ENCODE data around the gene DEGS2. TPM values are rescaled to one million over a fixed set of nuclear protein-coding genes. Genes with fewer than 3 reads are reported as not detected.
A peak's percentile ranks its signal among the peaks of the same experiment; 100 is the strongest.

Gene DEGS2
- total and polyA plus RNA-seq, 12 donors: 0.04 to 0.20 (median 0.10) TPM; not detected in 7

DNA sequence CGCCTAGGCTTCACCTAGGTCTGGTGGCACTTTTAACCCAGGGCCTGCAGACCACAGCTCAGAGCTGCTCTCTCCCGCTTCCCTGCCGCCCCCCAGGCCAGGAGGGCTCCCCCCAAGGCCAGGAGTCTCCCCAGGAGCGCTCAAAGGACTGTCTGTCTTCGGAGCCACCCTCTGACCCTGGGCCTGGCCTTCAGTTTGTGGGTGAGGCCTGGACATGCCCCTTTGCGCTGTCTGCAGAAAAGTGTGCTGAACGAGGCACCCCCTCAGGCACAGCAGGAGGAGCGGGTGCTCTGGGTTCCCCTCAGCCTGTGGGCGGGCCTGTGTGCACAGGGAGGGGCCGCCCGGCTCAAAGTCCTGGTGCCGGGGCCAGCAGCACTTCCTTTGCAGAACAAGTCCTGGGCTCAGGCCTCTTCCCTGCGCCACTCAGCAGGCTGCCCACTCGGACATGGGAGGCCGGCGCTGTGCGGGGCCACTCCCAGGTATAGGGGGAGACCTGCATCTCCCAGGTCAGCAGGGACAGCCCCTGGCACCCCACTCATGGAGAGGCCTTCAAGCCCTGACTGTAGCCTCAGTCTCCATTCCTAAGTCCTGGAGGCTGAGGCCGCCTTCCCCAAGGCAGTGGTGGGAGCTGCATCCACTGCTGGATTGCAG is 14.3 kb downstream of the DEGS2 start:
- intact Hi-C loops (cut with DNase I): no loop called here

DNA sequence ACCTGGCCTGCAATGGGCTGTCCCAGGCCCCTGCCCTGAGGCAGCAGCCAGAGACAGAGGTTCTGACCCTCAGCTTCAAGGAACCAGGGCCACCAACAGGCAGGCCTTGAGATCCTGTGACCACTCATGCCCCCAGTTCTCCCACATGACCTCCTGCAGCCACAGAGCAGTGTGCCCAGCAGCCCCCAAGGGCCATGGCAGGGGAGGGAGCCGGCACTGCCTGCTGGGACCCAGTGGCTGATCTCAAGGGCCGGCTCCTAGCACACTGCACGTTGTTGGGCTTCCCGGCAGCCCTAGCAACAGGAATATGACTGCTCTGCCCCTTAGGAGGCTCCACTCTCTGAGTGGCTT is 14.8 kb downstream of the DEGS2 start:
- WGBS, 2 donors: 52 to 57% methylated on average over 4 of the region's 4 CpGs
- Histone ChIP-seq H3K4me3 (no peak overlapping the region), H3K4me1 (peaks cover 16 to 45% (median 39%) of the 10 kb centered on the region in 9 donors), H3K36me3 (peaks cover 0 to 32% (median 0%) of the 10 kb centered on the region in 9 donors), H3K27ac (peak overlapping the region in 4 of 10 donors; percentile 25 to 58 (median 40)), H3K9me3 (no peaks in the 10 kb centered on the region), H3K27me3 (peaks cover 0 to 3% (median 0%) of the 10 kb centered on the region in 7 donors)
- intact Hi-C loops (cut with DNase I): no loop called here
- ATAC-seq (no peak), DNase-seq (no peak)
- TF ChIP-seq CTCF (IDR thresholded peaks at IDR 0.05): no peak

More for the DNA sequence above, 14.3 kb downstream of the DEGS2 start:
- ATAC-seq (peak in 7 of 8 donors; percentile 11 to 52 (median 43)), DNase-seq (no peak)
- no peaks in the 10 kb centered on the region for H3K9me3 ChIP-seq
- H3K27ac ChIP-seq: peak overlapping the region in 5 of 10 donors; percentile 25 to 58 (median 36)
- peaks cover 0 to 3% (median 0%) of the 10 kb centered on the region in 7 donors for H3K27me3 ChIP-seq
- WGBS, 2 donors: 75 to 80% methylated on average over 18 of the region's 18 CpGs
- H3K36me3 ChIP-seq: peaks cover 0 to 32% (median 0%) of the 10 kb centered on the region in 9 donors
- no peak for TF ChIP-seq CTCF (IDR thresholded peaks at IDR 0.05)
- no peak overlapping the region for H3K4me3 ChIP-seq
- peaks cover 16 to 45% (median 39%) of the 10 kb centered on the region in 9 donors for H3K4me1 ChIP-seq

DNA sequence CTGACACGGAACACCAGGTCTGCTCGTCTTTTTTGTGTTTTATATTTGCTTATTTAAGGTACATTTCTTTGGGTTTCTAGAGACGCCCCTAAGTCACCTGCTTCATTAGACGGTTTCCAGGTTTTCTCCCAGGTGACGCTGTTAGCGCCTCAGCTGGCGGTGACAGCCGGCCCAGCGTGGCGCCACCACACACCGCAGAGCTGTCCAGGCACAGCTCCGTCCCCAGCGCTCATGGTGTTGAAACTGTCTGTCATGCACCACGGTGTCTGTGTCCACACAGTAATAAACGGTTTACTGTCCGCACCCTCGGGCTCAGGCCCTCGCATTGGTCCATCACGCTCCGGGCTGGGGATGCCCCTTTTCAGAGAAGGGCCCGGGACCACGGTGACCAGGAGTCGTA is 15.5 kb downstream of the DEGS2 start:
- 93 to 96% methylated on average over 23 of the region's 23 CpGs for WGBS, 2 donors

DNA sequence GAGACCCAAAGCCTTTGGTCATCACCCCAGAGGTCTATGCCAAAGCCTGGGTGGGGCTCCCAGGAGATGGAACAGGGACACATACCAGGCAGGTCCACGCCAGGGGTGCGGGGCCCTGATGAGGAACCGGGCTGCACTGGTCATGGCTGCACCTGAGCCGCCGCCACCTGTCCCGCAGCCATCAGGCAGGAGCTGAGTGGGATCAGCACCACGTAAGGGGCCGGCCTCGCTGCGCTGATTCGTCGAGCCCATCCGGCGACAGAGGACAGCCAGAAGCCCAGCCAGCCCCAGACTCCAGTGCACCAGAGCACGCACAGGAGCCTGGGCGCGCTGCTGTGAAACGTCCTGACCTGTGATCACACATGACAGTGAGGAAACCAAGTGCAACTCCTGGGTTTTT is 15.9 kb downstream of the DEGS2 start:
- ATAC-seq: no peak
- intact Hi-C loops (cut with DNase I): no loop called here
- WGBS, 2 donors: 97 to 98% methylated on average over 18 of the region's 18 CpGs

More for the DNA sequence above, 15.5 kb downstream of the DEGS2 start:
- H3K9me3 ChIP-seq: no peaks in the 10 kb centered on the region
- intact Hi-C loops (cut with DNase I): no loop called here
- no peak overlapping the region for H3K4me3 ChIP-seq
- ATAC-seq (no peak), DNase-seq (no peak)
- peaks cover 16 to 45% (median 39%) of the 10 kb centered on the region in 9 donors for H3K4me1 ChIP-seq
- peak overlapping the region in 1 of 10 donors; percentile 72 for H3K27ac ChIP-seq
- no peak for TF ChIP-seq CTCF (IDR thresholded peaks at IDR 0.05)
- peaks cover 0 to 3% (median 0%) of the 10 kb centered on the region in 7 donors for H3K27me3 ChIP-seq
- H3K36me3 ChIP-seq: peaks cover 0 to 38% (median 0%) of the 10 kb centered on the region in 9 donors

More for the DNA sequence above, 15.9 kb downstream of the DEGS2 start:
- no peak for DNase-seq
- H3K9me3 ChIP-seq: no peaks in the 10 kb centered on the region
- H3K36me3 ChIP-seq: peaks cover 0 to 42% (median 0%) of the 10 kb centered on the region in 9 donors
- H3K27me3 ChIP-seq: peaks cover 0 to under 1% (median 0%) of the 10 kb centered on the region in 7 donors
- H3K4me1 ChIP-seq: peaks cover 16 to 45% (median 39%) of the 10 kb centered on the region in 9 donors
- peak overlapping the region in 5 of 10 donors; percentile 30 to 83 (median 72) for H3K27ac ChIP-seq
- no peak overlapping the region for H3K4me3 ChIP-seq
- TF ChIP-seq CTCF (IDR thresholded peaks at IDR 0.05): no peak
